ENCODE results near the gene ICA1.
"Not testable (repeated sequence)": the region's sequence is repeated elsewhere in the genome, so short reads cannot be mapped to it uniquely, and the experiment has no call there.

ICA1 gene

GRCh38 chr7:8129318-8129659 is 132.7 kb downstream of the ICA1 start:
- DNase-seq (ENCODE audit: low read depth) = no peak

GRCh38 chr7:8128449-8129317 is 133.3 kb downstream of the ICA1 start:
- DNase-seq (ENCODE audit: low read depth) = no peak

GRCh38 chr7:8126601-8127167 is 135.3 kb downstream of the ICA1 start:
- no peak for DNase-seq (ENCODE audit: low read depth)

GRCh38 chr7:8125680-8126444 is 136.1 kb downstream of the ICA1 start:
- no peak for DNase-seq (ENCODE audit: low read depth)

GRCh38 chr7:8121243-8121642 is 140.7 kb downstream of the ICA1 start:
- DNase-seq (ENCODE audit: low read depth) = no peak

GRCh38 chr7:8120390-8121058 is 141.4 kb downstream of the ICA1 start:
- no peak for DNase-seq (ENCODE audit: low read depth)

GRCh38 chr7:8119262-8119661 is 142.7 kb downstream of the ICA1 start:
- no peak for DNase-seq (ENCODE audit: low read depth)

- DNase-seq (ENCODE audit: low read depth) = no peak
These were observed 144.8 kb downstream of the ICA1 start for GRCh38 chr7:8117195-8117594.

- no peak for DNase-seq (ENCODE audit: low read depth)
These were observed 146.2 kb downstream of the ICA1 start for GRCh38 chr7:8115547-8116402.

GRCh38 chr7:8114175-8114574 is 147.8 kb downstream of the ICA1 start:
- DNase-seq (ENCODE audit: low read depth) = no peak

GRCh38 chr7:8113184-8113583 is 148.8 kb downstream of the ICA1 start:
- DNase-seq (ENCODE audit: low read depth) = no peak

GRCh38 chr7:8112685-8113084 is 149.3 kb downstream of the ICA1 start:
- DNase-seq (ENCODE audit: low read depth) = no peak

- no peak for DNase-seq (ENCODE audit: low read depth)
These were observed 150.5 kb downstream of the ICA1 start for GRCh38 chr7:8111282-8111960.

- no peak for DNase-seq (ENCODE audit: low read depth)
These were observed 152.6 kb downstream of the ICA1 start for GRCh38 chr7:8109196-8110022.

- no peak for DNase-seq (ENCODE audit: low read depth)
These were observed 156.4 kb downstream of the ICA1 start for GRCh38 chr7:8105449-8106095.

GRCh38 chr7:8103282-8103681 is 158.7 kb downstream of the ICA1 start:
- no peak for DNase-seq (ENCODE audit: low read depth)

- not testable (repeated sequence) for DNase-seq (ENCODE audit: low read depth)
These were observed 160.7 kb downstream of the ICA1 start for GRCh38 chr7:8101292-8101691.

GRCh38 chr7:8094164-8095140 is 167.5 kb downstream of the ICA1 start:
- DNase-seq (ENCODE audit: low read depth) = no peak
